ENCODE data around the gene LAMP5. TPM values are rescaled to one million over a fixed set of nuclear protein-coding genes. Genes with fewer than 3 reads are reported as not detected.

Gene LAMP5
- total RNA-seq, 3 donors from 2014 or later, result 0.33 to 0.88 TPM; not detected in 1

DNA sequence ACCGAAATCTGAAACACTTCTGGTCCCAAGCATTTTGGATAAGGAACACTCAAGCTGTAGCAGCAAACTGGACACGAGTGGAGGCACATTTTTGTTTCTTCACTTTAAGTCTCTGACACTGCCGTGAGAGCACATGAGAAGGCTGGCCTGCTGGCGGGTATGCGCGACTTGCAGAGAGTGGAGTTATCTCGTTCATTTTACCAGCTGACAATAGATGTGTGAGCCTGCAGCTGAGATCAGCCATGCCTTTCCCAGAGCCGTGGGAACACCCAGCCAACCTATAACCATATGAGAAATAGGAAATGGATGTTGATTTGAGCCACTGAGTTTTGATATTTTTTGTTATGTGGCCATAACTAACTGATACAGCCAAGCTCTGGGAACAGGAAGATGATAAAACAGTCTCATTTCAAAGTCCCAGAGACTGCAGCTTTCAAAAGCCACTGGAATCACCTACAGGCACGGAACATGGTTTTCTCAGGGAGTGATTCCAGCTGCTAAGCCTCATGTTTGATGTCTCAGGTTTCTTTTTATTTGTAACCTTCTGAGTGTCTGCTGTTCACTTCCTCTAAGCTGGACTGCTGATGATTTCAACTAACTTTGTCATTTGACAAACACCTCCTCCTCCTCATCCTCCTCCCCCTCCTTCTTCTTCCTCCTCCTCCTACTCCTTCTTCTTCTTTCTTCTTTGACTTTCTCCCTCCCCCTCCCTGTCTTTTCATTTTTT, 28.6 kb upstream of the LAMP5 start:
- no peak for DNase-seq (ENCODE audit: low spot score in 2 of 2)
- Histone ChIP-seq H3K27ac (no peak overlapping the region), H3K4me3 (no peak overlapping the region), H3K27me3 (no peaks in the 10 kb centered on the region), H3K9me3 (no peaks in the 10 kb centered on the region), H3K4me1 (no peaks in the 10 kb centered on the region), H3K36me3 (no peaks in the 10 kb centered on the region)
- intact Hi-C loops (cut with DNase I; ENCODE audit: low total_unique reads), result no loop called here
- TF ChIP-seq, protein P1, sequence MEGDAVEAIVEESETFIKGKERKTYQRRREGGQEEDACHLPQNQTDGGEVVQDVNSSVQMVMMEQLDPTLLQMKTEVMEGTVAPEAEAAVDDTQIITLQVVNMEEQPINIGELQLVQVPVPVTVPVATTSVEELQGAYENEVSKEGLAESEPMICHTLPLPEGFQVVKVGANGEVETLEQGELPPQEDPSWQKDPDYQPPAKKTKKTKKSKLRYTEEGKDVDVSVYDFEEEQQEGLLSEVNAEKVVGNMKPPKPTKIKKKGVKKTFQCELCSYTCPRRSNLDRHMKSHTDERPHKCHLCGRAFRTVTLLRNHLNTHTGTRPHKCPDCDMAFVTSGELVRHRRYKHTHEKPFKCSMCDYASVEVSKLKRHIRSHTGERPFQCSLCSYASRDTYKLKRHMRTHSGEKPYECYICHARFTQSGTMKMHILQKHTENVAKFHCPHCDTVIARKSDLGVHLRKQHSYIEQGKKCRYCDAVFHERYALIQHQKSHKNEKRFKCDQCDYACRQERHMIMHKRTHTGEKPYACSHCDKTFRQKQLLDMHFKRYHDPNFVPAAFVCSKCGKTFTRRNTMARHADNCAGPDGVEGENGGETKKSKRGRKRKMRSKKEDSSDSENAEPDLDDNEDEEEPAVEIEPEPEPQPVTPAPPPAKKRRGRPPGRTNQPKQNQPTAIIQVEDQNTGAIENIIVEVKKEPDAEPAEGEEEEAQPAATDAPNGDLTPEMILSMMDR (IDR thresholded peaks at IDR 0.05), result no peak
- TF ChIP-seq POLR2A (IDR thresholded peaks at IDR 0.05), result no peak
- TF ChIP-seq POLR2AphosphoS5 (IDR thresholded peaks at IDR 0.05), result no peak

DNA sequence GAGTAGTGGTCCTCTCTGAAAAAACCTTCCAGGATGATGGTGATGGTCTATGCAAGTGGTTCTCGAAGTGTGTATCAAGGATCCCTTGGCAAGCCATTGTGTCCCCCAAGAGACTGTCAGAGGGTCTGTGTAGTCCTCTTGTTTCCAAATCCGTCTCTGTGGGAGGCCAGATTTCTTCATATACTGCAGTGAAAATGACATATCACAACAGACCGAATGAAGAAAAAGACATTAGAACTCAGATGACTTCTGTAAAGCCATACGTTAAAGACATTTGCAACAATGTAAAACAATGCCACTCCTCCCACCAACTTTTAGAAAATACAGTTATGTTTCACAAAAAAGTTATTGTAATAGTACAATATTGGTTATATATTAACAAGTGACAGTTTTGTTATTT, 27.2 kb upstream of the LAMP5 start:
- Histone ChIP-seq H3K27me3 (no peaks in the 10 kb centered on the region), H3K9me3 (no peaks in the 10 kb centered on the region), H3K27ac (no peak overlapping the region), H3K4me1 (no peaks in the 10 kb centered on the region), H3K36me3 (no peaks in the 10 kb centered on the region), H3K4me3 (no peak overlapping the region)
- no peak for DNase-seq (ENCODE audit: low spot score in 2 of 2)
- TF ChIP-seq POLR2A (IDR thresholded peaks at IDR 0.05), result no peak
- TF ChIP-seq, protein P1 (IDR thresholded peaks at IDR 0.05), result no peak
- TF ChIP-seq POLR2AphosphoS5 (IDR thresholded peaks at IDR 0.05), result no peak
- intact Hi-C loops (cut with DNase I; ENCODE audit: low total_unique reads), result no loop called here

DNA sequence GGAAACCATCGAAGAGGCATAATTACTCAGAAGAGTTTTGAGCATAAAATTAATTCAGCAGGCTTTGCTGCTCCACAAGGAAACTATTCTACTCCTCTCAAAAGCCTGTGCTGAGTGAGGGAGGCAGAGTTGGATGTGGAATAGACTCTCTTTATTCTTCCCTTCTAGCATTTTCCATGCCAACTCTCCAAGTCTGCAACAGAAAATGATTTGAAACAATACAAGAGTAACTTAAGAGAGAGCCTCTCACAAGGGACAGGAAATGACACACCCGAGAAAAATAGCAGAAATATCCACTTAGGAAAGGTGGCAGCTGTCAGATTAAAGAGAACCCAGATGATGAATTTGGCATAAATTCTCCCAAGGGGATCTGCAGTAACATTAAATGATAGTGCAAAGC, 26.3 kb upstream of the LAMP5 start:
- H3K9me3 ChIP-seq, result no peaks in the 10 kb centered on the region
- no peak for TF ChIP-seq POLR2A (IDR thresholded peaks at IDR 0.05)
- no peaks in the 10 kb centered on the region for H3K4me1 ChIP-seq
- H3K27ac ChIP-seq, result no peak overlapping the region
- DNase-seq (ENCODE audit: low spot score in 2 of 2), result no peak
- no peaks in the 10 kb centered on the region for H3K27me3 ChIP-seq
- no peaks in the 10 kb centered on the region for H3K36me3 ChIP-seq
- no peak overlapping the region for H3K4me3 ChIP-seq
- intact Hi-C loops (cut with DNase I; ENCODE audit: low total_unique reads), result no loop called here

DNA sequence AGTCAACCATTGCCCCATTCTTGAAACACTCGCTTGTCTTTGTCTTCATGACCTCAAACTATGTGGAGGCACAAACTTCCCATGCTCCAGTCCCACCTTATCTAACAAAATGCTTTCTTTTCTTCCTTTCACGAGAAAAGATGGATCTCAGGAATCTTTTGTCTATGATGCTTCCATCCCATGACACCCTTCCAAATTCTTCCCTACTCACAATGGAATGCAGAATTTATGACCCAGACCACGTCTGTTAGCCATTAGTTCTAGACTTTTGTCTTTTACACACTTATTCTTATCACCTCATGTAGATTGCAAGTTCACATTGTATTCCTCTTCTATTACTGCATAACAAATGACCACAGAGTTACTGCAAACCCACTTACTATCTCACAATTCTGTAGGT, 24.2 kb upstream of the LAMP5 start:
- H3K4me1 ChIP-seq, result no peaks in the 10 kb centered on the region
- no peak overlapping the region for H3K4me3 ChIP-seq
- no peak for TF ChIP-seq POLR2A (IDR thresholded peaks at IDR 0.05)
- TF ChIP-seq, protein P1 (IDR thresholded peaks at IDR 0.05), result no peak
- intact Hi-C loops (cut with DNase I; ENCODE audit: low total_unique reads), result no loop called here
- H3K9me3 ChIP-seq, result no peaks in the 10 kb centered on the region
- H3K27ac ChIP-seq, result no peak overlapping the region
- no peaks in the 10 kb centered on the region for H3K36me3 ChIP-seq
- DNase-seq (ENCODE audit: low spot score in 2 of 2), result no peak
- H3K27me3 ChIP-seq, result no peaks in the 10 kb centered on the region

DNA sequence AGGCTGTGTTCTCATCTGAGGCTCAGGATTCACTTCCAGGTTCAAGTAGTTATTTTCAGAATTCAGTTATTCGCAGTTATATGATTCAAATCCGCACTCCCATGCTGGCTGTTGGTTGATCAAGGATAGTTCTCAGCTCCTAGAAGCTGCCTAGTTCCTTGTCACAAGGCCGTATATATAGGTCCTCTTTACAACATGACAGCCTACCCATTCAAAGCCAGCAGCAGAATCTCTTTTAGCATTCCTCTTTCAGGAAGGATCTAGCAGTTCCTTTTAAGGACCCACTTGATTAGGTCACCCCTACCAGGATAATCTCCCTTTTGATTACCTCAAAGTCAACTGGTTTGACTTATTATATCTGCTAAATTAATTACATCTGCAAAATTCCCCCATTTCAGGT, 23.8 kb upstream of the LAMP5 start:
- H3K4me3 ChIP-seq, result no peak overlapping the region
- no peaks in the 10 kb centered on the region for H3K27me3 ChIP-seq
- no peaks in the 10 kb centered on the region for H3K36me3 ChIP-seq
- TF ChIP-seq POLR2AphosphoS5 (IDR thresholded peaks at IDR 0.05) (no peak), POLR2A (IDR thresholded peaks at IDR 0.05) (no peak)
- TF ChIP-seq, protein P1 (IDR thresholded peaks at IDR 0.05), result no peak
- intact Hi-C loops (cut with DNase I; ENCODE audit: low total_unique reads), result no loop called here
- DNase-seq (ENCODE audit: low spot score in 2 of 2), result no peak
- no peaks in the 10 kb centered on the region for H3K4me1 ChIP-seq
- no peaks in the 10 kb centered on the region for H3K9me3 ChIP-seq
- H3K27ac ChIP-seq, result no peak overlapping the region
